Ascending aorta (tissue), 2 donors: ENCODE measurements around the gene MYO1E. TPM values are rescaled to one million over a fixed set of nuclear protein-coding genes. Genes with fewer than 3 reads are reported as not detected.

Experiments
- DNase-seq, 2 donors: peaks; one replicate each; pipeline ENCODE4 v3.0.0-alpha.2; 2019; ENCODE audit warnings: low spot score in 2 of 2
- H3K27ac ChIP-seq, 2 donors: fragments of 200-600 bp; sonication (generic); one replicate each; pipeline ENCODE4 v1.5.1; 2016 to 2017; ENCODE audit warnings: mild to moderate bottlenecking in 1 of 2
- H3K27me3 ChIP-seq: fragments of 200-600 bp; sonication (generic); one replicate; pipeline ENCODE4 v1.5.1; 2017
- H3K36me3 ChIP-seq, 2 donors: fragments of 200-600 bp; sonication (generic); one replicate each; pipeline ENCODE4 v1.5.1; 2016
- H3K4me1 ChIP-seq, 2 donors: fragments of 200-600 bp; sonication (generic); one replicate each; pipeline ENCODE4 v1.5.1; 2016 to 2017; ENCODE audit warnings: mild to moderate bottlenecking in 1 of 2
- H3K4me3 ChIP-seq, 2 donors: fragments of 200-600 bp; sonication (generic); one replicate each; pipeline ENCODE4 v1.5.1; 2016 to 2017; ENCODE audit warnings: mild to moderate bottlenecking in 1 of 2
- H3K9me3 ChIP-seq, 2 donors: fragments of 200-600 bp; sonication (generic); one replicate each; pipeline ENCODE4 v1.5.1; 2016
- intact Hi-C: fragments of 100-400 bp; cut with DNase I; formaldehyde crosslinking; loops from one replicate; pipeline ENCODE4 v1.15.1; 2023
- total RNA-seq: library from RNA; depleted of rRNA; stranded (reverse); fragments of >200 nt; gene quantifications from one replicate; pipeline ENCODE4 v1.1.0, GENCODE V29; 2016
- TF ChIP-seq, protein P1 (sequence below), 3 experiments: fragments of 200-600 bp in 2 of 3; fragments of 450-650 bp in 1 of 3; sonication (generic) in 2 of 3; IDR thresholded peaks; one replicate each; pipeline ENCODE4 v1.5.1; 2016 to 2019; ENCODE audit warnings: antibody characterized with exemption in 3 of 3, mild to moderate bottlenecking in 1 of 3, moderate library complexity in 1 of 3

MYO1E gene
- total RNA-seq, 1 donor from 2014 or later = 48.0 TPM

GRCh38 chr15:59191855-59192237, 180.8 kb downstream of the MYO1E start:
- Histone ChIP-seq H3K36me3 (peaks cover 57 to 77% of the 10 kb centered on the region in 2 donors), H3K9me3 (no peaks in the 10 kb centered on the region), H3K27me3 (no peaks in the 10 kb centered on the region), H3K4me1 (no peaks in the 10 kb centered on the region), H3K27ac (no peak overlapping the region), H3K4me3 (no peak overlapping the region)
- TF ChIP-seq, protein P1, sequence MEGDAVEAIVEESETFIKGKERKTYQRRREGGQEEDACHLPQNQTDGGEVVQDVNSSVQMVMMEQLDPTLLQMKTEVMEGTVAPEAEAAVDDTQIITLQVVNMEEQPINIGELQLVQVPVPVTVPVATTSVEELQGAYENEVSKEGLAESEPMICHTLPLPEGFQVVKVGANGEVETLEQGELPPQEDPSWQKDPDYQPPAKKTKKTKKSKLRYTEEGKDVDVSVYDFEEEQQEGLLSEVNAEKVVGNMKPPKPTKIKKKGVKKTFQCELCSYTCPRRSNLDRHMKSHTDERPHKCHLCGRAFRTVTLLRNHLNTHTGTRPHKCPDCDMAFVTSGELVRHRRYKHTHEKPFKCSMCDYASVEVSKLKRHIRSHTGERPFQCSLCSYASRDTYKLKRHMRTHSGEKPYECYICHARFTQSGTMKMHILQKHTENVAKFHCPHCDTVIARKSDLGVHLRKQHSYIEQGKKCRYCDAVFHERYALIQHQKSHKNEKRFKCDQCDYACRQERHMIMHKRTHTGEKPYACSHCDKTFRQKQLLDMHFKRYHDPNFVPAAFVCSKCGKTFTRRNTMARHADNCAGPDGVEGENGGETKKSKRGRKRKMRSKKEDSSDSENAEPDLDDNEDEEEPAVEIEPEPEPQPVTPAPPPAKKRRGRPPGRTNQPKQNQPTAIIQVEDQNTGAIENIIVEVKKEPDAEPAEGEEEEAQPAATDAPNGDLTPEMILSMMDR (IDR thresholded peaks at IDR 0.05) = no peak
- intact Hi-C loops = no loop called here
- DNase-seq = no peak

GRCh38 chr15:59190291-59190690, 182.4 kb downstream of the MYO1E start:
- H3K4me1 ChIP-seq = no peaks in the 10 kb centered on the region
- H3K36me3 ChIP-seq = peaks cover 56 to 74% of the 10 kb centered on the region in 2 donors
- H3K27me3 ChIP-seq = no peaks in the 10 kb centered on the region
- intact Hi-C loops = no loop called here
- no peak overlapping the region for H3K27ac ChIP-seq
- no peak overlapping the region for H3K4me3 ChIP-seq
- DNase-seq = no peak
- no peaks in the 10 kb centered on the region for H3K9me3 ChIP-seq
- TF ChIP-seq, protein P1 (IDR thresholded peaks at IDR 0.05) = no peak

DNA sequence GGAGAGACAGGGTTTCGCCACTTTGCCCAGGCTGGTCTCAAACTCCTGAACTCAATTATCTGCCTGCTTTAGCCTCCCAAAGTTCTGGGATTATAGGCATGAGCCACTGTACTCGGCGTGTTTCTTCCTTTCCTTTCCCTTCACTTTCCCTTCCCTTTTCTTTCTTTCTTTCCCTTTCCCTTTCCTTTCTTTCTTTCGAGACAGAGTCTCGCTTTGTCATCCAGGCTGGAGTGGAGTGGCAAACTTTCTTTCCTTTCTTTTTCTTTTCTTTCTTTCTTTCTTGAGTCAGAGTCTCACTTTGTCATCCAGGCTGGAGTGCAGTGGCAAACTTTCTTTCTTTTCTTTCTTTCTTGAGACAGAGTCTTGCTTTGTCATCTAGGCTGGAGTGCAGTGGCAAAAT, 183.4 kb downstream of the MYO1E start:
- Histone ChIP-seq H3K27ac (no peak overlapping the region), H3K9me3 (no peaks in the 10 kb centered on the region), H3K4me3 (no peak overlapping the region), H3K4me1 (no peaks in the 10 kb centered on the region), H3K27me3 (no peaks in the 10 kb centered on the region), H3K36me3 (peaks cover 46 to 63% of the 10 kb centered on the region in 2 donors)
- TF ChIP-seq, protein P1 (IDR thresholded peaks at IDR 0.05) = no peak
- no peak for DNase-seq
- intact Hi-C loops = no loop called here

GRCh38 chr15:59186501-59186900, 186.2 kb downstream of the MYO1E start:
- no peak overlapping the region for H3K27ac ChIP-seq
- DNase-seq = no peak
- H3K4me1 ChIP-seq = no peaks in the 10 kb centered on the region
- H3K36me3 ChIP-seq = peaks cover 42 to 55% of the 10 kb centered on the region in 2 donors
- H3K4me3 ChIP-seq = no peak overlapping the region
- intact Hi-C loops = no loop called here
- H3K27me3 ChIP-seq = no peaks in the 10 kb centered on the region
- TF ChIP-seq, protein P1 (IDR thresholded peaks at IDR 0.05) = no peak
- H3K9me3 ChIP-seq = peaks cover 0 to 10% of the 10 kb centered on the region in 2 donors

GRCh38 chr15:59185725-59186124, 186.9 kb downstream of the MYO1E start:
- Histone ChIP-seq H3K4me3 (no peak overlapping the region), H3K4me1 (no peaks in the 10 kb centered on the region), H3K27ac (no peak overlapping the region), H3K9me3 (peaks cover 0 to 13% of the 10 kb centered on the region in 2 donors), H3K27me3 (no peaks in the 10 kb centered on the region), H3K36me3 (peaks cover 37 to 56% of the 10 kb centered on the region in 2 donors)
- TF ChIP-seq, protein P1 (IDR thresholded peaks at IDR 0.05) = no peak
- intact Hi-C loops = no loop called here
- no peak for DNase-seq
